Measurements from ENCODE around the gene KLHL12. TPM values are rescaled to one million over a fixed set of nuclear protein-coding genes. Genes with fewer than 3 reads are reported as not detected.

Gene KLHL12
- total and polyA plus RNA-seq, 2 donors from 2014 or later = 27.5 to 28.2 TPM

GRCh38 chr1:202856014-202856413, 71.0 kb downstream of the KLHL12 start:
- H3K27me3 ChIP-seq (ENCODE audit: control insufficient read depth, insufficient read depth, low read length) = no peaks in the 10 kb centered on the region
- peaks cover 0 to 21% (median 11%) of the 10 kb centered on the region in 3 donors for H3K4me1 ChIP-seq (ENCODE audit: control insufficient read depth in 2 of 3, insufficient read depth in 2 of 3, low read depth in 1 of 3, low read length in 3 of 3)
- H3K36me3 ChIP-seq (ENCODE audit: control insufficient read depth in 2 of 3, insufficient read depth in 3 of 3, low read length in 3 of 3) = peaks cover 0 to 4% (median 0%) of the 10 kb centered on the region in 3 donors
- TF ChIP-seq, protein P1, sequence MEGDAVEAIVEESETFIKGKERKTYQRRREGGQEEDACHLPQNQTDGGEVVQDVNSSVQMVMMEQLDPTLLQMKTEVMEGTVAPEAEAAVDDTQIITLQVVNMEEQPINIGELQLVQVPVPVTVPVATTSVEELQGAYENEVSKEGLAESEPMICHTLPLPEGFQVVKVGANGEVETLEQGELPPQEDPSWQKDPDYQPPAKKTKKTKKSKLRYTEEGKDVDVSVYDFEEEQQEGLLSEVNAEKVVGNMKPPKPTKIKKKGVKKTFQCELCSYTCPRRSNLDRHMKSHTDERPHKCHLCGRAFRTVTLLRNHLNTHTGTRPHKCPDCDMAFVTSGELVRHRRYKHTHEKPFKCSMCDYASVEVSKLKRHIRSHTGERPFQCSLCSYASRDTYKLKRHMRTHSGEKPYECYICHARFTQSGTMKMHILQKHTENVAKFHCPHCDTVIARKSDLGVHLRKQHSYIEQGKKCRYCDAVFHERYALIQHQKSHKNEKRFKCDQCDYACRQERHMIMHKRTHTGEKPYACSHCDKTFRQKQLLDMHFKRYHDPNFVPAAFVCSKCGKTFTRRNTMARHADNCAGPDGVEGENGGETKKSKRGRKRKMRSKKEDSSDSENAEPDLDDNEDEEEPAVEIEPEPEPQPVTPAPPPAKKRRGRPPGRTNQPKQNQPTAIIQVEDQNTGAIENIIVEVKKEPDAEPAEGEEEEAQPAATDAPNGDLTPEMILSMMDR (IDR thresholded peaks at IDR 0.05; ENCODE audit: borderline replicate concordance, extremely low read depth, insufficient read depth) = no peak
- H3K27ac ChIP-seq (ENCODE audit: low read depth in 2 of 2, low read length in 2 of 2) = no peak overlapping the region
- FAIRE-seq (no peak), DNase-seq (no peak)
- no peak overlapping the region for H3K4me3 ChIP-seq (ENCODE audit: low read length in 3 of 3)
- intact Hi-C loops (cut with DNase I) = no loop called here
- H3K9me3 ChIP-seq (ENCODE audit: control insufficient read depth in 2 of 3, insufficient read depth in 1 of 3, low read length in 3 of 3) = no peaks in the 10 kb centered on the region
- no peak overlapping the region for H3K9ac ChIP-seq (ENCODE audit: low read length in 3 of 3)

DNA sequence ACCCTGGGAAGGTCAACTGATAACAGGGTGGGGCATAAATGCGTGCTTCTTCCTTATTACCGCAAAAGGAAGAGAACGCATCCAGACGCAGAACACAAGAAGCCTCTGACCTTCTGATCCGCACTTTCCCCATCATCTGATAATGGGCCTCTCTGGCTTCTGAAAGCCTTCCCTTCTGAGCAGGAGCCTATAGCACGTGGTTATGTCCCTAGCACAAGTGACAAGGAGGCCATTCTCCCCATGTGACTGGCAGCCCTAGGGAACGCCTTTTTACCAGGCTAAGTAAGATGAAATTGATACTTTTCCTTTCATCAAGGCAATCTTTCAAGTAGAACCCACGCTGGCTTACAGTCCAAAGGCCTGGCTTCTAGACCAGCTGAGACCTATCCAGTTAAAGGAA, 72.2 kb downstream of the KLHL12 start:
- Histone ChIP-seq H3K36me3 (ENCODE audit: control insufficient read depth in 2 of 3, insufficient read depth in 3 of 3, low read length in 3 of 3) (peaks cover 0 to 4% (median 0%) of the 10 kb centered on the region in 3 donors), H3K4me1 (ENCODE audit: control insufficient read depth in 2 of 3, insufficient read depth in 2 of 3, low read depth in 1 of 3, low read length in 3 of 3) (peaks cover 0 to 20% (median 13%) of the 10 kb centered on the region in 3 donors), H3K27me3 (ENCODE audit: control insufficient read depth, insufficient read depth, low read length) (no peaks in the 10 kb centered on the region), H3K4me3 (ENCODE audit: low read length in 3 of 3) (no peak overlapping the region), H3K9ac (ENCODE audit: low read length in 3 of 3) (no peak overlapping the region), H3K27ac (ENCODE audit: low read depth in 2 of 2, low read length in 2 of 2) (no peak overlapping the region), H3K9me3 (ENCODE audit: control insufficient read depth in 2 of 3, insufficient read depth in 1 of 3, low read length in 3 of 3) (no peaks in the 10 kb centered on the region)
- no peak for DNase-seq
- TF ChIP-seq, protein P1 (IDR thresholded peaks at IDR 0.05; ENCODE audit: borderline replicate concordance, extremely low read depth, insufficient read depth) = no peak
- intact Hi-C loops (cut with DNase I) = no loop called here
- no peak for FAIRE-seq

- Histone ChIP-seq H3K36me3 (ENCODE audit: control insufficient read depth in 2 of 3, insufficient read depth in 3 of 3, low read length in 3 of 3) (peaks cover 0 to 4% (median 0%) of the 10 kb centered on the region in 3 donors), H3K27me3 (ENCODE audit: control insufficient read depth, insufficient read depth, low read length) (no peaks in the 10 kb centered on the region), H3K4me3 (ENCODE audit: low read length in 3 of 3) (no peak overlapping the region), H3K4me1 (ENCODE audit: control insufficient read depth in 2 of 3, insufficient read depth in 2 of 3, low read depth in 1 of 3, low read length in 3 of 3) (peaks cover 0 to 4% (median under 1%) of the 10 kb centered on the region in 3 donors), H3K9ac (ENCODE audit: low read length in 3 of 3) (no peak overlapping the region), H3K27ac (ENCODE audit: low read depth in 2 of 2, low read length in 2 of 2) (no peak overlapping the region), H3K9me3 (ENCODE audit: control insufficient read depth in 2 of 3, insufficient read depth in 1 of 3, low read length in 3 of 3) (no peaks in the 10 kb centered on the region)
- FAIRE-seq (no peak), DNase-seq (peak in 3 of 5 donors; percentile 31 to 67 (median 37))
- intact Hi-C loops (cut with DNase I) = no loop called here
- TF ChIP-seq, protein P1 (IDR thresholded peaks at IDR 0.05; ENCODE audit: borderline replicate concordance, extremely low read depth, insufficient read depth) = no peak
Measured at GRCh38 chr1:202852163-202852904, 74.7 kb downstream of the KLHL12 start.
